Stomach (tissue), 9 donors: ENCODE measurements around the gene PLXDC1. TPM values are rescaled to one million over a fixed set of nuclear protein-coding genes. Genes with fewer than 3 reads are reported as not detected.
A peak's percentile ranks its signal among the peaks of the same experiment; 100 is the strongest.

Source experiments
- DNase-seq, 2 donors: peaks; one replicate each; pipeline versions ENCODE4 v3.0.0 to v3.0.0-alpha.2; 2013 to 2019
- H3K27ac ChIP-seq, 5 donors: fragments of 200-600 bp in 4 of 5; sonication (generic) in 4 of 5; one replicate each; pipeline ENCODE4 v1.5.1; 2013 to 2019; ENCODE audit warnings: mild to moderate bottlenecking in 1 of 5, moderate library complexity in 1 of 5
- H3K27me3 ChIP-seq, 3 donors: fragments of 200-600 bp; sonication (generic); one replicate each; pipeline ENCODE4 v1.5.1; 2017 to 2019; ENCODE audit warnings: mixed run types in 1 of 3
- H3K36me3 ChIP-seq, 4 donors: fragments of 200-600 bp; sonication (generic); 1 replicate in 3 of 4; 2 replicates in 1 of 4; pipeline ENCODE4 v1.5.1; 2016 to 2019
- H3K4me1 ChIP-seq, 4 donors: fragments of 200-600 bp; sonication (generic); one replicate each; pipeline ENCODE4 v1.5.1; 2016 to 2019
- H3K4me3 ChIP-seq, 4 donors: fragments of 200-600 bp; sonication (generic) in 3 of 4; one replicate each; pipeline ENCODE4 v1.5.1; 2016 to 2019; ENCODE audit warnings: mild to moderate bottlenecking in 1 of 4
- H3K9me3 ChIP-seq, 4 donors: fragments of 200-600 bp; sonication (generic); one replicate each; pipeline ENCODE4 v1.5.1; 2016 to 2019
- CTCF ChIP-seq, 7 experiments: fragments of 450-650 bp in 4 of 7; fragments of 200-600 bp in 3 of 7; sonication (generic) in 3 of 7; IDR thresholded peaks; one replicate each; pipeline ENCODE4 v1.5.1; 2016 to 2019; ENCODE audit warnings: antibody characterized with exemption in 7 of 7, control low read depth in 2 of 7, mild to moderate bottlenecking in 1 of 7
- EP300 ChIP-seq: sonication (generic); formaldehyde crosslinking; IDR thresholded peaks from one replicate; pipeline ENCODE4 v1.6.1; 2017; ENCODE audit warnings: antibody characterized with exemption
- POLR2A ChIP-seq, 4 donors: fragments of 450-650 bp; IDR thresholded peaks; one replicate each; pipeline ENCODE4 v1.6.1; 2016; ENCODE audit warnings: antibody characterized with exemption in 4 of 4, control low read depth in 2 of 4, mild to moderate bottlenecking in 1 of 4, moderate library complexity in 1 of 4
- POLR2AphosphoS5 ChIP-seq, 3 donors: sonication (generic); formaldehyde crosslinking; IDR thresholded peaks; one replicate each; pipeline ENCODE4 v1.6.1; 2016; ENCODE audit warnings: antibody characterized with exemption in 3 of 3
- WGBS, 5 donors: extraction: QIAGEN DNeasy Blood & Tissue Kit in 3 of 5; methylation state at CpG; one replicate each; pipeline versions ENCODE4 v1.1.5 to v1.1.7; 2013 to 2018; 5-methylcytosine and 5-hydroxymethylcytosine counted together
- intact Hi-C: fragments of 100-400 bp; cut with DNase I; formaldehyde crosslinking; loops from one replicate; pipeline ENCODE4 v1.15.1; 2023; ENCODE audit warnings: low total_unique reads
- polyA plus RNA-seq, 3 donors: library from polyadenylated mRNA; stranded (reverse); fragments of 200-250 nt; gene quantifications; one replicate each; pipeline ENCODE4 v1.2.3, GENCODE V29; 2013
- total RNA-seq, 5 donors: library from RNA; depleted of rRNA; stranded (reverse); fragments of >200 nt; gene quantifications; one replicate each; pipeline versions ENCODE4 v1.1.0 to v1.2.3, GENCODE V29; 2014 to 2016
- donor health status: healthy with polysubstance abuse.
- donor health status: Bipolar disorder and iron deficiency.
- donor health status: healthy.

Gene PLXDC1
- total and polyA plus RNA-seq, 8 donors, result 0.58 to 77.2 (median 4.4) TPM

- intact Hi-C loops, result no loop called here
- TF ChIP-seq EP300 (no peak), POLR2A (IDR thresholded peaks at IDR 0.05) (no peak), POLR2AphosphoS5 (IDR thresholded peaks at IDR 0.05) (no peak), CTCF (IDR thresholded peaks at IDR 0.05) (no peak)
- 76 to 90% (median 85%) methylated on average over 14 of the region's 14 CpGs for WGBS, 5 donors
- H3K4me3 ChIP-seq, result no peak overlapping the region
- H3K36me3 ChIP-seq, result no peaks in the 10 kb centered on the region
- peak in 1 of 2 donors; percentile 48 for DNase-seq
- H3K27me3 ChIP-seq, result no peaks in the 10 kb centered on the region
- H3K9me3 ChIP-seq, result no peaks in the 10 kb centered on the region
- peaks cover 7 to 22% (median 13%) of the 10 kb centered on the region in 4 donors for H3K4me1 ChIP-seq
- peak overlapping the region in 2 of 5 donors; percentile 13 to 51 for H3K27ac ChIP-seq
These were observed 36.7 kb downstream of the PLXDC1 start for GRCh38 chr17:39114723-39115122.

- Histone ChIP-seq H3K4me1 (peaks cover 7 to 22% (median 13%) of the 10 kb centered on the region in 4 donors), H3K36me3 (no peaks in the 10 kb centered on the region), H3K4me3 (no peak overlapping the region), H3K27me3 (no peaks in the 10 kb centered on the region), H3K9me3 (no peaks in the 10 kb centered on the region), H3K27ac (no peak overlapping the region)
- no peak for TF ChIP-seq CTCF (IDR thresholded peaks at IDR 0.05)
- no peak for TF ChIP-seq EP300
- TF ChIP-seq POLR2AphosphoS5 (IDR thresholded peaks at IDR 0.05), result no peak
- TF ChIP-seq POLR2A (IDR thresholded peaks at IDR 0.05), result no peak
- intact Hi-C loops, result no loop called here
- WGBS, 5 donors, result 79 to 96% (median 89%) methylated on average over 2 of the region's 2 CpGs
- no peak for DNase-seq
These were observed 37.6 kb downstream of the PLXDC1 start for GRCh38 chr17:39113871-39114270.

- H3K4me3 ChIP-seq, result no peak overlapping the region
- H3K27me3 ChIP-seq, result no peaks in the 10 kb centered on the region
- no peaks in the 10 kb centered on the region for H3K36me3 ChIP-seq
- H3K4me1 ChIP-seq, result peaks cover 7 to 22% (median 13%) of the 10 kb centered on the region in 4 donors
- H3K9me3 ChIP-seq, result no peaks in the 10 kb centered on the region
- 25 to 53% (median 30%) methylated on average over 5 to 19 of the region's 19 CpGs for WGBS, 5 donors
- H3K27ac ChIP-seq, result no peak overlapping the region
- peak; percentile 58 to 80 for DNase-seq
- intact Hi-C loops, result no loop called here
- TF ChIP-seq POLR2A (IDR thresholded peaks at IDR 0.05), result no peak
- no peak for TF ChIP-seq CTCF (IDR thresholded peaks at IDR 0.05)
- no peak for TF ChIP-seq EP300
- peak in 1 of 3 donors; percentile 9 for TF ChIP-seq POLR2AphosphoS5 (IDR thresholded peaks at IDR 0.05)
These were observed 40.9 kb downstream of the PLXDC1 start for GRCh38 chr17:39110435-39111136.

GRCh38 chr17:39108461-39109375 lies 42.7 kb downstream of the PLXDC1 start:
- TF ChIP-seq CTCF (IDR thresholded peaks at IDR 0.05) (no peak), EP300 (no peak), POLR2AphosphoS5 (IDR thresholded peaks at IDR 0.05) (no peak), POLR2A (IDR thresholded peaks at IDR 0.05) (no peak)
- no peak overlapping the region for H3K4me3 ChIP-seq
- H3K36me3 ChIP-seq, result no peaks in the 10 kb centered on the region
- WGBS, 5 donors, result 78 to 90% (median 82%) methylated on average over 13 to 23 of the region's 23 CpGs
- DNase-seq, result no peak
- peaks cover 7 to 23% (median 15%) of the 10 kb centered on the region in 4 donors for H3K4me1 ChIP-seq
- no peaks in the 10 kb centered on the region for H3K27me3 ChIP-seq
- intact Hi-C loops, result no loop called here
- no peak overlapping the region for H3K27ac ChIP-seq
- H3K9me3 ChIP-seq, result no peaks in the 10 kb centered on the region
